HG03469 (cell line): ENCODE results near the gene MYO1A.
"Not testable (repeated sequence)": the region's sequence is repeated elsewhere in the genome, so short reads cannot be mapped to it uniquely, and the experiment has no call there.

Experiments
- ATAC-seq: cut with Tn5 transposase; IDR thresholded peaks from one replicate; pipeline ENCODE4 v1.9.1; 2021; ENCODE audit warnings: mild to moderate bottlenecking, moderate library complexity, moderate number of reproducible peaks; ENCODE audit not compliant: unreplicated experiment

Gene MYO1A

DNA sequence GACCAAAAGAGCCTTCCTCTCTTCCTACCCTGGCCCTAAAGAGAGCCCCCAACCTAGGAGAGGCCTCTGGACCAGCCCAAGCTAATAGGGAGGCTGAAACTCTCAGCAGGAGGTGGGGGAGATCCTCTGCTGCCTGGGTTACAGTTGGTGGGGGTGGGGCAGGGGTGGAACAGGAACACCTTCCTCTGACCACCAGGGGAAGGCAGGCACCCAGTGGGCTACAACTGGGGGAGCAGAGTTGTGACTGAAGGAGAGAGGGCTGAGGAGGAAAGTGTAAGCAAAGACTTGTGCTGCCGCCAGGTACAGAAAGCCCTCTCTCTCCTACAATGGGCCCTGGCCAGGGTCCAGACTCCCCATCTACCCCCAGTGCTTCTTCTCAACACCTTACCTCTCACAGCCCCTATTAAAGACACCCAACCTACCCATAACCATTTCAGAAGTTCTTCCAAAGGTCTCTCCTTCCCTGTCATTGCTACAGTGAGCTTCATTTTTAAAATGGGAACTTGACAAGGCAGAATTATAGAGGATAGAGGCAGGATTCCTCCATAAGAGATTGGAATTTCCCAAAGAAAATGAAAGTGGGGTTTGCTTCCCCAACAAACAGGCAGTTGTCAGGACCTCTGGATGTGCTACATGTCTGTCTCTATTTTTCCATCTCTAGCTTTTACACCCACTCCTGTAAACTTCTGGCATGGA is 1.4 kb downstream of the MYO1A start:
- no peak for ATAC-seq

DNA sequence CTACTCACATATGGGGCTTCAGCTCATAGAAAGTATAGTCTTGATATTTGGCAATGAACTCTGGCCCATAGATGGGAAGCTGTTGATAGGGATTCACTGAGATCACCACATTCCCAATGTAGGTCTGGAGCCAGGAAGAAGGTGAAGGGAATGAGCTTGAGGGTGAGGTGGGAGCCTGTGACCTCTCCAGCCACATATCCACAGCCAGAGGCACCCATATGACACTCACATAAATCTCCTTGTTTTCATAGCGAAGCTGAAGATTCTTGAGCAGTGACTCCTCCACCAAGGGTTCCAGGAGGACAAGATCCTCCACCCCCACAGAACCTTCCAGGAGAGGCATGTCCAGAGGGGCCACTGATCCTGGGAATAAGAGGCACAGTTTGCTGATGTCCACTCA is 1.9 kb downstream of the MYO1A start:
- no peak for ATAC-seq

DNA sequence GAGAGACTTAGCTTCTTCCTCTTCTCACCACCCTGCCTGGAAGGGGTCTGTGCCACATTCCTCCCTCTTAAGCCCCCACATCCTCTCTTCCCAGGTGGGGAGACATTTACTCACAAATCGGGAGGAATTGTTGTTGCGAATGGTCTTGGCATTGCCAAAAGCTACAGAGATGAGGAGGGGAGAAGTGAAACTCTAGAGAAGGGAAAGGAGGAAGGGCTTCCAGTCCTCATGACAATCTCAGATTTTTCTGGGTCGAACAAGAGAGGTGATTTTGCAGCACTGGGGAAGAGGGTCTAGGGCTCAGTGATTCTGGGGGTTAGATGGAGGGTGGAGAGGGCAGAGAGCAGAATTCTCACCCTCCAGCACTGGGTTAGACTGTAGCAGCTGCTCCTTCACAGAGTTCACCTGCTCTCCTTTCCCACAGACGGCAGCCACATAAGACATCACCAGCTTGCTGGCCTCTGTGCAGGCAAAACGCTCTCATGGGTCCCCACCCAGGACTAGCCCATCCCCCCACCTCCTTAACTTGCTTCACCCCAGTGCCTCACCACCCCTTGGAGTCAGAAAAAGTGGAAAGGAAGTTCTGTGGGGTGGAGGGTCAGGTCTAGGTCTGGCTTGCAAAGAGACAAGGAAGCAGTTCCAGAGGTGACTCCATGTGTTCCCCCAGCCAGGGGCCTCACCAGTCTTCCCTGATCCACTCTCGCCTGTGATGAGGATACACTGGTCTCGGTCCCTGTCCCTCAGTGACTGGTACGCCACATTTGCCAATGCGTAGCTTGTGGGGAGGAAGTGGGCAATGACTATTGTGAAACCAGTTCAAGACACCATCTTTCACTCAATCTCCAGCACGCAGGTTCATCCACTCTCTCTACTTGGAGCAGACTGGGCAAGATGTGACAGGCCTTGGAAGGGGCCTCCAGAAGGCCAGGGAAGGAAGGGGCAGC is 2.7 kb downstream of the MYO1A start:
- no peak for ATAC-seq

DNA sequence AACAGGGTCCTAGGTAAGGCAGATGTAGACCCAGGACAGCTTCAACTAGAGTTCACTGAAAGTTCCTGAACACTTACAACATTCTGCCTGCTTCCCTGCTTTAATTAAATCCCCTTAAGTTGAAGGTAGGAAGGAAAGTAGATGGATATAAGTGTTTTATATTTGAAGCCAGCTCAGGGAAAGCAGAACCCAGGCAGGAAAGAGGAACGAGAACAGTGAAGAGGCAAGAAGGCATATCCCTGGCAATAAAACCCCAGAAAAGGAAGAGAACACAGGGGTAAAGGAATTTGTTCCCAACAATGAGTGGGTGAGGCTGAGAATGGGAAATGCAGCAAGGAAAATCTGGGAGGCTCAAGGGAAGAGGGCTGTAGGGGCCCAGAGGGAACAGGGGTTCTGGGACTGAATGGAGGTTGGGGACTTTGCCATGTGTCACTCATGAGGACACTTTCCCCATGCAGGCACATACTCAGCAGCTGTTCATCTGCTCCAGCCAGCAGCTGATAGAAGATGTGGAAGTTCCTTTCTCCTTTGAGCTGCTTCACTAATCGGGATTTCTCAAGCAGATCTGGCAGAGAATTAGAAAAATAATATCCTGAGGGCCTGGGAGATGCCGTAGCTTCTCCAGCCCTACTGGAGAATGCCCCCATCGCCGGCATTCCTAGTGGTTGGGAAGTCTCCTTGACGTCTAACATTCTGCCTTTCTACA is 3.7 kb downstream of the MYO1A start:
- ATAC-seq: no peak

DNA sequence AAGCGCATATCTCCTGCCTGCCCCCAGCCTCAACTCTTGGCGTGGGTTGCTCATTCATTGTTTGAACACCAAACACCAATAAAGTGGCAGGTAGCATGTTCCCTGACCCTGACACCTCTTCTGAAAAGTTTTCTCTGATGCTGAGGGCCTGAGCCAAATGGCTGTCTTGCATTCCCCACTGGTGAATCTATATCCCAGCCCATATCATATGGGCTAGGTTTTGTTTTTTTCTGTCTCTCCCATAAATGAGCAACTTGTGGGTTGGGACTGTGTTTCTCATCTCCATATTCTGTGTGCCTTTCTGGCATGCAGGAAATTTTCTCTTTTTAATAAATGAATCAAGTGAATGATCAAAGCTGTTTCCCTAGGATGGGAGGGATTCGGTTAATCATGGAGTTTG is 5.0 kb downstream of the MYO1A start:
- no peak for ATAC-seq

DNA sequence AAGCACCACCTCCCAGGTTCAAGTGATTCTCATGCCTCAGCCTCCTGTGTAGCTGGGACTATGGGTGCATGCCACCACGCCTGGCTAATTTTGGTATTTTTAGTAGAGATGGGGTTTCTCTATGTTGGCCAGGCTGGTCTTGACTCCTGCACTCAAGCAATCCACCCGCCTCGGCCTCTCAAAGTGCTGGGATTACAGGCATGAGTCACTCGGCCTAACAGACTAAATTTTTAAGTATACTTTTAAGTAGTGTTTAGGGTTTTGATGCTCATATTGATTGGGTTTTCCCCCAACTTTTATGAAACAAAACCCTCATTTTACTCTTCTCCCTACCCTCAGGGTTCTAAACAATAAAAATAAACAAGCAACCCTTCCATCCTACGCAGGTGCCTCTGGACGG is 5.5 kb downstream of the MYO1A start:
- ATAC-seq: no peak

DNA sequence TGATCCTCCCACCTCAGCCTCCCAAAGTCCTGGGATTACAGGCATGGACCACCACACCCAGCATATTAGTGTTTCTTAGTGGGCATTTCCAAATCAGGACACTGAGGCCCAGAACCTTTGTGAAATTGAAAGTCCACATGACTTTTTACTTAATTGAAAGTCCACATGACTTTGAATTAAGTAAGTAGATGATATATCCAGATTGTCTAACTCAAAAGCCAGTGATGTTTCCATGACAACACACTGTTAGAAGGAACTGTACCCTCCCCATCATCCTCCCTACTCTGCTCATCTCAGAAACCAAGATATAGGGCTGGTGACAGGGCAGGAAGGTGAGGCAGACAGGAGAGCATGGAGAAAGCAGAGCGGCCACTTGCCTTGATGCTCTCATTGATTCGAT is 7.2 kb downstream of the MYO1A start:
- no peak for ATAC-seq

DNA sequence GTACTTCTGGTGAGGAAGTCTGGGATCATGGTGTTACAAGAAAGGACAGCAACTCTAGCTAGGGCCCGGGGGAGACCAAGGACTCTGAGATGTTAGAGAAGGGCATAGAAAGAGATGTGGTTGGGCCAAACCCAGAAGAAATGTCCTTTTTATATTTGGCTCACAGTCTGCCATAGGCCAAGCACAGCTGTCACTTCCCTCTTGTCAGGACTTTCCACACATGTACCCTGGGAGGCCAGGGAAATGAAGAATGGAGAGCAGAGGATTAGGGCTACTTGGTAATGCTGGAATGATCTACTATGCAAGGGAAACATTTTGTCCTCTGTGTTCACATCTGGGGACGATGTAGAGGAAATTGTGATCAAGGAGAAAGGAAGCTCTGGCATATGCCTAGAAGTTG is 9.2 kb downstream of the MYO1A start:
- ATAC-seq: no peak

DNA sequence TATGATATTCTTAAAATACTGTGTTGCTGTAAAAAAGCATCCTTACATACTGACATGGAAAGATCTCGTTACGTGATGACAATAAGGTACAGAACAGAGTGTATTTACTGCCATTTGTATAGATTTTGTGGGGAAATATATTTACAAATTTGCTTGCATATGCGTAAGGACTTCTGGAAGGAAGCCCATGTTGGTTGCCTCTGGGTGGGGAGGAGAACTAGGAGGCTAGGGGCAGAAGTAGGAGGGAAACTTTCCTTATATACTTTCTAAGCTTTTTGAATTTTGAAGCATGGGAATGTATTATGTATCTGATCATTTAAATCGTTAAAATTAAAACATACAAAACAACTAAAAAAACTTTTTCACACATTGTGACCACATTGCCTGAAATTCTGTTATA is 9.7 kb downstream of the MYO1A start:
- ATAC-seq: no peak

DNA sequence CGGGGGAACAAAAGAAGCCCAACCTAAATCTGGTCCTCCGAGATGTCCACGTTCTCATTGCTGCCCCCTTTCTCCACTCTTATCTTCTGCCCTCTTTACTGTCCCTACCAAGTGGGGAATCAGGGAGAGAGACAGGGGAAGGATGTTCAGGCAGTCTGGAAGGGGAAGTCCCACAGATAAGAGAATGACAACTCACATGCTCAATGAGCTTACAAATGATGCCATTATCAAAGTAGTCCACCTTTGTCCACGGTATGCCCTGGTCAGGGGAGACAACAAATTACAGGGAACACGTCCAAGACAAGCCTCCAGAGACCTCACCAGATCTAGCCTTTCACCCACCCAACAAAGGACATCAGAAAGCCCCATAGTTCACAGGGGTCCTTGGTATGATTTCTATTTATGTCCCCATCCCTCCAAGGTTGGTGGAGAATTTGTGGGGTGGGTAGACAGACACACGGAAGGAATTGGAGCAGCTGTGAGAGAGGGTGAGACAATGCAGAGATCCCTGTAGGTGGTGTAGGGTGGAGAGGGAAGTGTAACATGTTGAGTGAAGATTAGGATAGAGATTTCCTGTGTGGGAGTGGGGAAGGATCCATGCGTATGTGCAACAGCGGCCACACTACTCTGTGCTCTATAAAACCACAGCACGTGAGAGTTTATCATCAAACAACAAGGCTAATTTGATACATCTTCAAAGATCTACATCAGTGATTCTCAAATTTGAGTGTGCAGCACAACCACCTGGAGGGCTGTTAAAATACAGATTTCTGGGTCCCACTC is 10.7 kb downstream of the MYO1A start:
- no peak for ATAC-seq

DNA sequence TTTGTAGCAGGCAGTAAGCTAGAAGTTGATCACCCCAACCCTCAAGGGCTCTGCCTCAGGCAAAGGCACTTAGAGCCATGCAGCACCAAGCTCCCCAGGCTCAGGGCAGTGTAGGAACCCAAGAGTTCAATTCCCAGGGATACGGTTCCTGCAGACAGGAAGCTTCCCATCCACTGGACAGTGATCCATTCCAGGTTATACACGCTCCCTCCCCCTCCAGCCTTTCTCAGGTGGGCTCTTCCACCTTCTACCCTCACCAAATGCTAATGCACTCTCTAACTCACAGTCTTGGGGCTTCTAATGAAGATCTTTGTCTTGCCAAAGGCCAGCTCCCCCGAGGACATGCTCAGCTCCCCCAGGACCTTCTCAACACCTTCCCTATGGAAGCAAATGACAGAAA is 12.7 kb downstream of the MYO1A start:
- ATAC-seq: no peak

DNA sequence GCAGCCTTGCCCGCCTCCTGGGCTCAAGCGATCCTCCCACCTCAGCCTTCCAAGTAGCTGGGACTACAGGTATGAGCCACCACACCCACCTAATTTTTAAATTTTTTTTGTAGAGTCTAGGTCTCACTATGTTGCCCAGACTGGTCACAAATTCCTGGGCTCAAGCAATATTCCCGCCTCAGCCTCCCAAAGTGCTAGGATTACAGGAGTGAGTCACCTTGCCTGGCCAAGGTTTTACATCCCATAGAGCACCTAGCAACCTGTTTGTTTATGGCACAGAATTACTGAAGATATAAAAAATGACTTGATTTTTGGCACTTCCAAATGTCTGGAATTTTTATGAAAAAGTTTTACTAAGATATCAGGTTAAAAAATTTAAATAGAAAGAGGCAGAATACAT is 16.5 kb downstream of the MYO1A start:
- no peak for ATAC-seq

DNA sequence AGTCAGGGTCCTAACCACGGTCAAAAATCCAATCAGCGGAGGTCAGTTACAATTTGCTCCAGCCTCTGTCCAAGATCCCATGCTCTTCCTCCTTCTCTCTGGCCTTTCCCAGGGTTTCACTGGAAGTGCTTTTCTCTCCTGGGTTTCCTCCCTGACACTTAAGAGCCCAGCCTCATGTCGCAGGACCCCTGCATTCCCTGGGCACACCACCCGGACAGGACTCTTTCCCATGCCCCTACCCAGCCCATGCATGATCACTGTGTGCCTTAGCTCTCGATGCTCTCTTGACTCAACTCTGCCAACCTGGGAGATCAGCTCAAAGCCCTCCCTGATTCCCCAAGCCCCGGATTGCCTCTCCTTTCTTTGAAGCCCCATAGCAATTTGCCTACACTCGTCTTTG is 18.1 kb downstream of the MYO1A start:
- ATAC-seq: no peak

DNA sequence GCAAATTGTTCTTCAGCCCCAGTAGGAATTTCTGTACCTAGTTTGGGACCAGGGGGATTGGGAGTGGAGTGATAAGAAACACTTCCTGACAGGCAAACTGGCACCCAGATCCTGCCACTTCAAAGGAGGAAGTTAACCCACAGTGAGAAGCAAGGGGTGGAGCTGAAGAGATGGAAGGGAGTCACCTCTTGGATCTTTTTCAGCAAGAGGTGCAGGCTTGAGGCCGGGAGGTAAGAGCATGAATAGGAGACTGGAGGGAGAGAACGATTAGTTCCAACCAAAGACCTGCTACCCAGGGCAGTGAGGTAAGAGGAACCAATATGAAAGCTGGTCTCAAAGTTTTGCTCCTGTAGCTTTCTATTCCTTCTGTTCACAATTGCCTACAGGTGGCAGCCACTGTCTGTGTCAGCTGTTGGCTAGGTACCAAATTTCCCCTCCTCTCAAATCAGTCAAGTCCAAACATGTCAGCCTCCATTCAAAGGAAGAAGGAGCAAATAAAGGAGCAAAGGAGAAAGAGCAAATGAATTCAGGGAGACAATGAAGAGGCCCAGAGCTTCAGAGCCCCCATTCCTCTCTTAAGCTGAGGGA is 18.7 kb downstream of the MYO1A start:
- no peak for ATAC-seq

DNA sequence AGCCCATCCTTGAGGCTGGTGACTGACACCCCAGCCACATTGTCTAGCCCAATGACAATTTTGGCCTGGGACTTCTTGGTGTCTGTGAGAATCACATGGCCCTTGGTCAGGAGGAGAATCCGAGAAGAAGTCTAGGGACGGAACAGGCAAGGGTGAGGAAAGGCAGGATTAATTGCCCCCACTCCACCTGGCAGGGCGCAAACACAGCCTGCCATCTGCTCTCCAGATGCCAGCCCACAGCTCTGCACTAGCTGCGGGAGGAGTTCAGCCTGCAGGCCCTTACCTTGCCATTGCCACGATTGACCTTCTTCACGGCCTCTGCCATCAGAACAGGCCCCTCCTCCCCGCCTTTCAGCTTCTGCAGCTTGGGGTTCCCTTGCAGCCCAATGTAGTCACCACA is 20.5 kb downstream of the MYO1A start:
- no peak for ATAC-seq

DNA sequence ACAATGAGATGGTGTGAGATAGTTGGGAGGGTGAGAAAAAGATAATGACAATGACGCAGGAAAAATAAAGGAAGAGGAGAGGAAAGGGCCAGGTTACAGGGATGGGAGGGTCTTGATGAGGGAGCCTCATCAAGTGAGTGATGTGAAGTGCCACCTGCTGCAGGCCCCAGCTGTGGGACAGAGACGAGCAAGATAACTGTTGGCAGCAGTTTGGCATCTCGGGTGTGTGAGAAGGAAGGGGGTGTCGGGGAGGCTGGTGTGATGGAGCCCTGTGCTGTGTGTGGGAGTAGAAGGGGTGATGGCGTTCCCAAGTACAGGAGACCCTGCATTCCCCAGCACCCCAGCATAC is 22.1 kb downstream of the MYO1A start:
- no peak for ATAC-seq

DNA sequence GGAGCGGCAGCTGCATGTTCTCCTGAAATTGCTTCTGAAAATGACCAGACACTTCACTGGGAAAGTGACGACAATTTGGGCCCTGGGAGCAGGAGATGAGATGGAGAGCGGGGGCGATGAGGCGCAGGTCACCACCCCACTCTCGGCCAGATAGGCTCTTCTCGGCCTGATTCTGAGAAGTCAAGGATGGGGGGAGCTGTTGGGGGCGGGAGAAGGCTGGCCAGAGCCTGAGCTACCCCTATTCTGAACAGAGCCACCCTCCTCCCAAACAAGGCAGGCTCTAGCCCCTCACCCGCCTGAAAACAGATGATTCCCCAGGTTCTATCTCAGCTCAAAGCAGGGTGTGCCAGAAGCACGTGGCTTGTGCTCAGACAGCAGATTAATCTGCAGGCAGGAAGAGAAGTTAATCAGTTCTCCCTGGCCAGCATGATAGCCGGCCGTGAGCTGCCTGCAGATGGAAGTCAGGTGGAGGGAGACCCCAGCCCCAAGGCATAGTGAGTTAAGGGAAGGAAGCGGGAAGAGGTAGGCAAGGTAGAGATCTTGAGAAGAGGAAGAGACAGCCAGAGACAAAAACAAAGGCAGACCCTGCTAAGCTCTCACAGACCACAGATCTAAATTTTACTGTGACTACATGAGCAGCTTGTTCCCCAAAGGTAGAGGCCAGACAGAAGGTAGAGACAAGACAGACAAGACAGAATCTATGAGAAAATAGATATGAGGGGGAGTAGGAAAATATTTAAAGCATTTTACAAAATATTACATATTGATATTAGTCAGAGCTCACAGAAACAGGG is 22.7 kb downstream of the MYO1A start:
- no peak for ATAC-seq

DNA sequence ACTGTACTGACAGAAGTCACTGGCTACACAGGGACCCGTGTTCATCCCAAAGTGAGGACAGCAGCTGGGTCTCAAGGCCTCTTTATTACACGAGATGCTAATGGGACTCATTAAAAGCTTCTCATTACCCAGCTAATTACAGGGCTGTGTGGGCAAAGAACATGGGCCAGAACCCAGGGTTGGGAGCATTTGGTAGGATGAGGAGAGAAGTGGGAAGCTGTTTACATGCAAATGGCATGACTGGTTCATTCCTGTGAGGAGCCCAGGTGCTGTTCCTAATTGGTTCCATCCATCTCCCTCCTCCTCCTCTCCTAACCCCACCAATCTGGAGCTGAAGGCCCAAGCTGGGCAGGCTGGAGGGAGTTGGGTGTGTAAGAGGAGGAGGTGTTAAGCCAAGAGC is 24.7 kb downstream of the MYO1A start:
- ATAC-seq: no peak

DNA sequence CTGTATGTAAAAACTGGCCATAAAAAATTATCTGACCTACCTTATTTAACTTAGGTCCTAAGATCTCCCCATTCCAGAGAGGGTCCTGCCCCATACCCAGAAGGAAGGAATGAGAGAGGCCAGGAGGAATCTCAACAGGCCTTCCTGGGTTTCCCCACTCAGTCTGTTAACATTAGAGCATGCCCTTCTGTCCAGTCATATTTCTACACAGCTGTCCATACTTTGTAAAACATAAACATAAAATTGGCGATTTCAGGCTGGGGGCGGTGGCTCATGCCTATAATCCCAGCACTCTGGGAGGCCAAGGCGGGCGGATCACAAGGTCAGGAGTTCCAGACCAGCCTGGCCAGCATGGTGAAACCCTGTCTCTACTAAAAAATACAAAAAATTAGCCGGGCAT is 27.6 kb downstream of the MYO1A start:
- ATAC-seq: not testable (repeated sequence)
